Measurements from ENCODE around the gene SLC1A2.

GRCh38 chr11:35241083-35241482, 178.3 kb downstream of the SLC1A2 start:
- TF ChIP-seq CEBPB (IDR thresholded peaks at IDR 0.05; ENCODE audit: low read depth) (no peak), CBX3 (IDR thresholded peaks at IDR 0.05; ENCODE audit: low read depth) (no peak), CTCF (IDR thresholded peaks at IDR 0.05 in 2 of 3, conservative IDR thresholded peaks at IDR 0.05 in 1 of 3; ENCODE audit: borderline replicate concordance in 1 of 3, insufficient read depth in 1 of 3, low read depth in 2 of 3, low read length in 2 of 3) (no peak), POLR2AphosphoS5 (IDR thresholded peaks at IDR 0.05; ENCODE audit: low read depth, low read length) (no peak), JUND (IDR thresholded peaks at IDR 0.05) (no peak), RAD21 (IDR thresholded peaks at IDR 0.05; ENCODE audit: low read depth) (no peak), ELF1 (IDR thresholded peaks at IDR 0.05; ENCODE audit: borderline replicate concordance, low read depth) (no peak), POLR2A (IDR thresholded peaks at IDR 0.05; ENCODE audit: borderline replicate concordance, extremely low read depth, insufficient read depth, insufficient read length) (no peak), ZNF274 (IDR thresholded peaks at IDR 0.05; ENCODE audit: low read depth, low read length) (no peak), SRF (IDR thresholded peaks at IDR 0.05; ENCODE audit: low read depth) (no peak), ATF3 (IDR thresholded peaks at IDR 0.05) (no peak)

Measured in HCT116 (cell line).